ENCODE data around the gene GPR142.
A peak's percentile ranks its signal among the peaks of the same experiment; 100 is the strongest.

The GPR142 gene

GRCh38 chr17:74354123-74354522 lies 13.2 kb upstream of the GPR142 start:
- DNase-seq: peak; percentile 75 to 77
- TF ChIP-seq POLR2A (IDR thresholded peaks at IDR 0.05; ENCODE audit: low read length): no peak
- TF ChIP-seq GATA1 (IDR thresholded peaks at IDR 0.05; ENCODE audit: low read depth, low read length): no peak

- no peak for TF ChIP-seq POLR2A (IDR thresholded peaks at IDR 0.05; ENCODE audit: low read length)
- TF ChIP-seq GATA1 (IDR thresholded peaks at IDR 0.05; ENCODE audit: low read depth, low read length): no peak
- DNase-seq: no peak
These were observed 12.7 kb upstream of the GPR142 start for GRCh38 chr17:74354561-74354960.

GRCh38 chr17:74355065-74355464 lies 12.2 kb upstream of the GPR142 start:
- no peak for DNase-seq
- TF ChIP-seq POLR2A (IDR thresholded peaks at IDR 0.05; ENCODE audit: low read length): no peak
- TF ChIP-seq GATA1 (IDR thresholded peaks at IDR 0.05; ENCODE audit: low read depth, low read length): no peak

- TF ChIP-seq POLR2A (IDR thresholded peaks at IDR 0.05; ENCODE audit: low read length): no peak
- DNase-seq: peak; percentile 22 to 34
These were observed 10.4 kb upstream of the GPR142 start for GRCh38 chr17:74356646-74357465.

- DNase-seq: no peak
- TF ChIP-seq POLR2A (IDR thresholded peaks at IDR 0.05; ENCODE audit: low read length) (no peak), GATA1 (IDR thresholded peaks at IDR 0.05; ENCODE audit: low read depth, low read length) (no peak)
These were observed 9.9 kb upstream of the GPR142 start for GRCh38 chr17:74357466-74357809.

GRCh38 chr17:74358697-74359096 lies 8.6 kb upstream of the GPR142 start:
- DNase-seq: no peak
- TF ChIP-seq GATA1 (IDR thresholded peaks at IDR 0.05; ENCODE audit: low read depth, low read length) (no peak), POLR2A (IDR thresholded peaks at IDR 0.05; ENCODE audit: low read length) (no peak)

GRCh38 chr17:74359916-74360315 lies 7.4 kb upstream of the GPR142 start:
- no peak for TF ChIP-seq GATA1 (IDR thresholded peaks at IDR 0.05; ENCODE audit: low read depth, low read length)
- TF ChIP-seq POLR2A (IDR thresholded peaks at IDR 0.05; ENCODE audit: low read length): no peak

GRCh38 chr17:74360899-74361229 lies 6.4 kb upstream of the GPR142 start:
- TF ChIP-seq POLR2A (IDR thresholded peaks at IDR 0.05; ENCODE audit: low read length) (no peak), GATA1 (IDR thresholded peaks at IDR 0.05; ENCODE audit: low read depth, low read length) (no peak)
- DNase-seq: no peak

More at GRCh38 chr17:74359916-74360315, 7.4 kb upstream of the GPR142 start:
- no peak for DNase-seq

GRCh38 chr17:74361230-74362068 lies 5.9 kb upstream of the GPR142 start, which contains the start of gene BTBD17:
Gene BTBD17, minus strand, starts transcription at chr17:74361868. Its CDS starts 49 bp downstream, at chr17:74361819.
- TF ChIP-seq POLR2A (IDR thresholded peaks at IDR 0.05; ENCODE audit: low read length): no peak
- TF ChIP-seq GATA1 (IDR thresholded peaks at IDR 0.05; ENCODE audit: low read depth, low read length): no peak
- DNase-seq: peak; percentile 52 to 72

GRCh38 chr17:74362069-74362405 lies 5.3 kb upstream of the GPR142 start:
- TF ChIP-seq POLR2A (IDR thresholded peaks at IDR 0.05; ENCODE audit: low read length): no peak
- no peak for TF ChIP-seq GATA1 (IDR thresholded peaks at IDR 0.05; ENCODE audit: low read depth, low read length)
- DNase-seq: no peak

GRCh38 chr17:74362810-74363498 lies 4.4 kb upstream of the GPR142 start:
- no peak for DNase-seq
- no peak for TF ChIP-seq POLR2A (IDR thresholded peaks at IDR 0.05; ENCODE audit: low read length)
- TF ChIP-seq GATA1 (IDR thresholded peaks at IDR 0.05; ENCODE audit: low read depth, low read length): no peak

- TF ChIP-seq GATA1 (IDR thresholded peaks at IDR 0.05; ENCODE audit: low read depth, low read length): no peak
- TF ChIP-seq POLR2A (IDR thresholded peaks at IDR 0.05; ENCODE audit: low read length): no peak
- DNase-seq: peak; percentile 51 to 77
These were observed 1.2 kb downstream of the GPR142 start for GRCh38 chr17:74368341-74369081.

GRCh38 chr17:74369221-74369620 lies 1.9 kb downstream of the GPR142 start:
- TF ChIP-seq GATA1 (IDR thresholded peaks at IDR 0.05; ENCODE audit: low read depth, low read length) (no peak), POLR2A (IDR thresholded peaks at IDR 0.05; ENCODE audit: low read length) (no peak)
- no peak for DNase-seq
